Activated T-cell treated with anti-CD3 and anti-CD28 coated beads, Interleukin-2, amount 50 U/mL, for 48 hours (primary cell): ENCODE results near the gene APOL4.
"Not testable (repeated sequence)": the region's sequence is repeated elsewhere in the genome, so short reads cannot be mapped to it uniquely, and the experiment has no call there.

ENCODE experiments used
- DNase-seq, 2 experiments: peaks; one replicate each; pipeline ENCODE4 v3.0.0-alpha.2; 2020

APOL4 gene

DNA sequence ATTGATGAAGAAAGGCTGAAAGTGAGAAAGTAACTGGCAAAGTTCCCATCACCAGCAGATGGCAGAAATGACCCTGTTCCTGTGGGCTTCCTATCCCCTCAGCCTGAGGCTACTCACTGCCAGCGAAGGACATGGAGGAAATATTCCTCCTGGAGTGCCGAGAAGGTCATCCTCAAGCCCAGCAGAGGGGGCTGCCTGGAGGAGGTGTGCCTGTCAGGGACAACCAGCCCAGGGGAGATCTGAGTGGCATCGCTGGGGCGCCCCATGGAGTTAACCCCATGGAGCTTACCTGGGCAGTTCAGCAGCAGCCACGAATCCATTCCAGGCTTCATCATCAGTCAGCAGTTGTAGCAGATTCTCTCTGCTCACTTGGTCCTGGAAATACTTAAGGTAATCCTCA, 29.4 kb upstream of the APOL4 start:
- not testable (repeated sequence) for DNase-seq

DNA sequence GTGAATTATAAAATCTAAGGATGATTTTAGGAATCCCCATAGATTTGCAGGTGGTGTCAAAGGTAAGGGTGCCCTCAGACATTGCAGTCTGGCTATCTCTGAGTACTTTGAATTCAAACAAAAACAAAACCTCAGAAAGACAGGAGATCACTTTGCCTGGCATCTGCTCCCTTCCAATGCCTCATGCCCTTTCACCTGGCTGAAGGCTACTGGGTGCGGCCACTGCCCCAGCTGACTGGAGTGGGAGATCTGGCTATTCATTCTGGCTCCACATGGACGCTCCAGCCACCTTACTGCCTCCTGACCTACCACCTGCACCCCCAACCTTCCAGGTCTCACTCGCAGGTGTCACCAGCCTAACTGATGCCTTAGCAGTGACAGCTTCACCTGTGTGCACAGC, 28.0 kb upstream of the APOL4 start:
- not testable (repeated sequence) for DNase-seq

DNA sequence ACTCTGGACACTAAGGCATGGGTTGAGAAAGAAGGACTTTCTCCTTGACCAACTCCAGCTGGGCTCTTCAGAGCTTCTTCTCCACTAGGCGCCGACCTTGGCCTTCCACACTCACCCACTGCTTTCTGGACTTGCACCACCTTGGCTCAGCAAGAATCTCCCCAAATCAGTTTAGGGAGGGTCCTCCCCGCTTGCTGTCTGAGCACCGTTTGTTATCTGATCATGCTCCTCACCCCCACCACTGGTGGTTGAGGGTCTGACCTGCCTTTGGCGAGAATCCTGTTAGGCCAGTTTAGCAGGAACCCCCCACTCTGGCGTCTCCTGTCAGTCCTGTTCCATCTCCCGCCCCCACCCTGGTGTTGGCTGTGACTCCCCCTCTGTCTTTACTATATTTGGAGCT, 27.3 kb upstream of the APOL4 start:
- no peak for DNase-seq

DNA sequence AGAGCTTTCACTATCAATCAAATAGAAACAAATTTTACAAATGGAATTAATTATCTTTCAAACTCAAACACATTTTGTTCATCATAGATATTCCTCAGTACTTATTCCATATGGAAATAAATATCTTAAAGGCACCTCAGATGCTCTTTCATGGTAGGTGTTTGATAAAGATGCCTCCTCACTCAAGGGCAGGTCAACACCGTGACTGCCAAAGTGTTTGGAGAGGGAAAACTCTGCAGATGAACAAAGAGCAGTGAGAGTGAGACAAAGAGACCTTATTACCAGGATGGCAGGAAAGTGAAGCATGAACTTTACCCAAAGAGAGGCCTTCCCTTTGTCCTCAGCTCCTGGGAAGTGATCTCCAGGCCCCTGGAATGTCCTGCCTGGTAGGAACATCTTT, 26.8 kb upstream of the APOL4 start:
- not testable (repeated sequence) for DNase-seq

DNA sequence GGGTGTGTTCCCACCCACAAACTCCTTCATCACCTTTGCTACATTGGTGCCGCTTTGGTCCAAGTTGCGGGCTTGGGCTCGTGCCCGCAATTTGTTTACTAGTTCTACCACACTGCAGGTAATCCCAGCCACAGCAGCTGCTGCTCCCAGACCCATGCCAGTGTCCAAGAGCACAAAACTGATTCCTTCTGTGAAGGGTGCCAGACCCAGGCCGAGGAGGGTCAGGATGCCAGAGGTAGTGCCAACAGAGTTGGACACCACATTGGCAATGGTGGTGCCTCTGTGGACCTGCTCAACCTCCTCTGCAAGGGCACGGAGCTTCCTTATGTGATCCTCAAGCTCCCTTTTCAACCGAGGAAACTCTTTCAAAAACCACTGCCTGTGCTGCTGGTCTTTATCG, 26.2 kb upstream of the APOL4 start:
- no peak for DNase-seq

DNA sequence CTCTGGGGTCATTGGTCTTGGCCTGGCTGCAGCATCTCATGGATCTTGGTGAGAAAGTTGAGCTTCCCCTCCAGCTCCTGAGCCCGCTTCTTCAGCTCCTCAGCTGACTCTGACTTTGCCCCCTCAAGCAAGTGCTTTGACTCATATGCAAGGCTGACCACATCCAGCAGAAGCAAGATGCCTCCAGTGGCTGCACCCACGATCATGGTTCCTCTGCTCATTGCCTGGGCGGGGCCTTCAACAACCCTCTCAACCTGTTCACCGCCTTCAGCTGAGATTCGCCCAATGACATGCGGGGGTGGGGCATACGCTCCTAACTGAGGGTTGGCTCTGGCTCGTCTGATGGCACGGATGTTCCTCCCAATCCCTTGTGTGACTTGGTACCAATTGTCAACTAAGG, 25.8 kb upstream of the APOL4 start:
- peak in 1 of 2 experiments; percentile 40 for DNase-seq

DNA sequence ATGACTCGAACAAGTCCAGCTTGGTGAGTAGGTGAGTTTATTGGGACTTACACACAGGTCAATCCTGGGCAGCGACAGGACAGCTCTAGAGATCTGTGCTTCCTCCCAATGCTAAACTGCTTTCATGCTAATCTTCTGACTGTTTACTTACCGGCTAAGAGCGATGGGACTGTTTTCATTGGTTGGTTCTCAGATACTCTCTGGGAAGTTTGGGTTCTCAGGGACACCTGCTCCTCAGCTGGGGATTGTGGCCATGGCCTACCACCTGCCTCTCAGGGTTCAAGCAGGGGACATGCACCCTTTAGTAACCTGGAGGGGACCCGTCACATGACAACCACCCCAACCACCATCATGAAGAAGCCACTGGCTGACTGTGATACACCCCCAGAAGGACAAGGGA, 24.6 kb upstream of the APOL4 start:
- no peak for DNase-seq

DNA sequence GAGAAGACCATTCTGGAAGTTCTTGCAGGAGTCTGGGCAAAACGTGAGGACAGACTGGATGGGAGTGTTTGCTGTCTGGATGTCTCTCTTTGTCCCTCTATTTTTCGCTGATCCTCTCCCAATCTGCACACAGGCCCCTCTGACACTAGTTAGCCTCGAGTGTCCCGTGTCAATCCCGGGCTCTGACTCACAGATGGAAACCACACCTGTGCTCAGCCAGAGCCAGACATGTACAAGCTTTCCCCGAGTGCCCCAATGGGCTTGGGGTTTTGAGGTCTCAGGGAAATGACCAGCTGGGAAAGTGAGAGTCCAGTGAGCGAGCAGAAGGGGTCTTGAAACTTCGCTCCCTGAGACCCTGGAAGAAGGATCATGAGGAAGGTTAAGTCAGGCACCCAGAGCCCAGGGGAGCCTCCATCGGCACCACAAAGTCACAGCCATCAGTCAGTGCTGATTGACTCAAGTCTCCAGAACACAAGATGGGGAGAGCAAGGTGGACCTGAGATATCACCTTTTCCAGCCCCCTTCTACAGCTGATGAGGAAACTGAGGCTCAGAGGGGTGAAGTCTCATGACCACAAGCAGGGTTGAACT, 23.8 kb upstream of the APOL4 start:
- DNase-seq = no peak

DNA sequence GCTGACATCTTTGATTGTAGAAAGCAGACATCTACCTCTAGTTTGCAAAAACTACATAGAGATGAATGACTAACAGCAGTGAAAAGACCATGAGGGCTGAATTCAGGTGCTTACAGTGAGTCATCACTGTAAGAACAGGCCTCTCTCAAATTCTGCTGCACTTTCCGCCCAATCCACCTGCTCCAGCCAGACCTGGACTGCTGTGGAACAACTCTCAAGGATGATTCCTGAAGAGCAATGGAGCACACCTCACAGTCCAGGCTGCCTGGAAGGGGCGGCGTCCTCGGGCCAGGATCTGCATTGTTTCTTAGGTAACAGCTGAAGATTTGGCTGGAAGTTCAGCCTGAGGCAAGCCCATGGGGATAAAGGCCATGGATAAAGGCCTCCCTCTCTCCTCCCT, 22.6 kb upstream of the APOL4 start:
- DNase-seq = no peak

DNA sequence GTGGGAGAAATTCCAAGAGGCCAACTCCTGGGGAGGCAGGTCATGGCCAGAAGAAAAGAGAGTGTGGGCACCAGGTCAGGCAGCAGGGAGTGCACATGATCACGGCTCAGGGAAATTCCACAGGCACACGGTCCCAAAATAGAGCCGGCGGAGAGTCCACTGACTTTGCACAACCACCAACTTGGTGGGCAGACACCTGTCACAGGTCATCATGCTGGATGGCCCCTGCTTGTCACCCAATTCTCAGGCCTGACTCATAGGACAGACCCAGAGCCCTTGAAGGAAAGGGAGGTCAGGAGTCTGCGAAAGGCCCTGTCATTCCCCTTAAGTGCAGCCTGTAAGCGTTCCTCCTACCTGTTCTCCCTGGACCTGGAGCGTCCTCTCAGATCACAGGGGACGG, 21.9 kb upstream of the APOL4 start:
- DNase-seq = no peak

DNA sequence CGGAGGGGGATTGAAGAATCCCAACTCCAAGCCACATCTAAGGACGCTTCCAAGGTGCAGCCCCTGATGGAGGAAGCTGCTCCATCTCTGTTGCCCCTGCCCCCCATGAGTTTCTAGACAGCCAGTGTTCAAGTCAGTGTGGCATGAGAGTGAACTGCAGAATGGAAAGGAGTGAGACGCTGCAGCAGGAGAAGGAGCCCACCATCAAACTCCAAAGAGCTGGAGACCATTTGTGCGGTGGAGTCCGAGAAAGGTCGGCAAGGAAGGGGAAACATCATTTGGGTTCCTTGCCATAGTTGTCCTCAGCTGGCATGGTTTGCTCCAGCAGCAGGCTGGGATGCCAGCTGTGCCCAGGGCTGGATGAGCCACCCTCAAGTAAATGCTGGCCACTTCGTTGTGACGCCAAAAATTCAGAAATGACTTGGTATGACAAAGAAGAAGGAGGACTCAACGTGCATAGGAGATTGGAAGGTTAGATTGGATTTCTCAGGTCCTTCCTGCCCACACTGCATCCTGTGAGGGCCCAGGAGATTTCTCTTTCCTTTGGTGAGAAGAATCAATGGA, 21.4 kb upstream of the APOL4 start:
- DNase-seq = no peak

DNA sequence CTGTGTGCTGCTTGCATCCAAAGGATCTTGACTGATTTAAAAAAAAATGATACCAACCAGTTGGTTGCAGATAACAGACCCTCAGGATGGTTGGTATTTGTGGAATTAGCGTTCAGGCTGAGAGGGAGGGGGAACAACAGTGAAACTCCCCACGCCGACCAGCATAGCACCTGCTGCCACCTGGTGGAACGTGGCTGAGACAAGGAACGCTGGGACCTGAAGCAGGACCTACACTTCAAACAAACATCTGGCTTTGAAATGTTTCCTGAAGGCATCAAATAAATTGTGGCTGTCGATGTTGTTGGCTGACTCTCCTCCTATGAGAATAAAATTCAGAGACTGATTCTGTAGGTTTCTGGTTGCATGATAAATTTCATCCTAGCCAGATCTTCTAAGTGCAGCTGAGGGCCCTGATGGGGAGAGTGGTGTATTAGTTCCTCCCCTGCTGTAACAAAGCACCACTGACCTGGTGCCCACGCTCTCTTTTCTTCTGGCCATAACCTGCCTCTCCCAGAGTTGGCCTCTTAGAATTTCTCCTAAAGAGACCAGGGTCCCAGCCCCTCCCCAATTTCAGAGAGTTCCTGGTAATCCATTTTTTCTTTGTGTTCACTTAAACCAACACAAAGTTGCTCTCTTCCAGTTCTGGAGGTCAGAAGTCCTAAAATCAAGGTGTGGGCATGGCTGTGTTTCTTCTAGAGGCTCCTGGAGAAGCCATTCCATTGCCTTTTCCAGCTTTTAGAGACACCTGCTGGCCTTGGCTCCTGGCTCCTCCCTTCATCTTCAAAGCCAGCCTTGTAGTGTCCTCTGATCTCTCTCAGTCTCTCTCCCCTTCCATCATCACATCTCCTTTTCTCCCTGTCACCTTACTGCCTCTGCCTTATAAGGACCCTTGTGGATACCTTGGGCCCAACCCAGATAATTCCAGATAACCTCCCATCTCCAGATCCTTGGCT, 20.5 kb upstream of the APOL4 start:
- DNase-seq = peak; percentile 68 to 69

DNA sequence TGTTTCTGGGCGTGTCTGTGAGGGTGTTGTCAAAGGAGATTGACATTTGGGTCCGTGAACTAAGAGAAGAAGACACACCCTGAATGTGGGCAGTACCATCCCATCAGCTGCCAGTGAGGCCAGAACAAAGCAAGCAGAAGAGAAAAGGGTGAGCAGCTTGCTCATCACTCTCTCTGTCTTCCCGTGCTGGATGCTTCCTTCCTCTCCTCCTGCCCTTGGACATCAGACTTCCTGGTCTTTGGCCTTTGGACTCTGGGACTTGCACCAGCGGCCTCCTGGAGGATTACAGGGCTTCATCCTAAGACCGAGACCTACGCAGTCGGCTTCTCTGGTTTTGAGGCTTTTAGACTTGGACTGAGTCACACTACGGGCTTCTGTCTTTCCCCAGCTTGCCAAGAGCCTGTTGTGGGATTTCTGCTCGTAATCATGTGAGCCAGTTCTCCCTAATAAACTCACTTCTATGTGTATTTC, 18.9 kb upstream of the APOL4 start:
- no peak for DNase-seq

DNA sequence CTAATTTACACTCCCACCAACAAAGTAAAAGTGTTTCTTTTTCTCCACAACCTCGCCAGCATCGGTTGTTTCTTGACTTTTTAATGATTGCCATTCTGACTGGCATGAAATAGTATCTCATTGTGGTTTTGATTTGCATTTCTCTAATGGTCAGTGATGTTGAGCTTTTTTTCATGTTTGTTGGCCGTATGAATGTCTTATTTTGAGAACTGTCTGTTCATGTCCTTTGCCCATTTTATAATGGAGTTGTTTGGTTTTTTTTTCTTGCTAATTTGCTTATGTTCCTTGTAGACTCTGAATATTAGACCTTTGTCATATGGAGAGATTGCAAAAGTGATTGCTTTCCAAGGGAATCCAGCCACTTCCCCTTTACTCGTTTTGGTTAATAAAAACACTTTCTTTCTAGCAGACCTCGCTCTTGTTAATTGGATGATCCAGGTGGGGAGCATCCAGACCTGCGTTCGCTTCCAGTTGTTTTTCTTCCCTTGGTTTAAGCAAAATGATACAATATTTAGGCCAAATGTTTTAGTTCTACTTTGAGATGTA, 17.1 kb upstream of the APOL4 start:
- DNase-seq = no peak

DNA sequence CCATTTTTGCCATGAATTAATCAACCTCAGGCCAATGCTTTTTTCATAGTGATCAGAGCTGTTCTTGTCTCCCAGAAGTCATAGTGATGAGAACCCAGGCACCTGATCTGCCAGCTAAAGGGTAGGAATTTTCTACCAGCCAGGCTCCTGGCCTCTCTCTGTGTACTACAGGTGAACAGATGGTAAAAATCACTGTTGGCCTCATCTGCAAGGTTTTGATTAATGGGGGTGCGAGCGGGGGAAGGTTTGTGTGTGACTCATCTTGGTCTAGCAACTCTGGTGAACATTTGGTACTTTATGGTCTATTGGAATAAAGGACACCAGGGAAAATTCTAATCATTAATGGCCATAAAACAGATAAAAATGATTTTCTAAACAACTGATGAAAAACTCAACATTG, 14.4 kb upstream of the APOL4 start:
- no peak for DNase-seq

DNA sequence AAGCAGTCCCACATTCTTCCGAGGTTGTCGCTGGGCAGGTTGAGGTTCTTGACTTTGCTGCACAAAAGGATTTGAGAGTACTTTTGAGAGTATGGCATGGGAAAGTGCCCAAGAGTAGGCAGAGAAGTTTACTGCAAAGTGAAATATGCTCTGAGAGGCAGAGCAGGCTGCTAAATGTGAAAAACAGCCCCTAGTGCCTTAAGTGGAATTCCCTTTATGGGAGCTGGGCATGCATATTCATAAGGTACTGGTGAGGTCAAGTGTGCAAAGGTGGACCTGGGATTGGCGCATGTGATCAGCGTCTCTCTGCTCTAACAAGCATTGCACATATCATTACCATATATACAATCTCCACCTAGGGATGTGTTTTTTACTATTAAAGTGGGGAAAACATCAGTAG, 12.0 kb upstream of the APOL4 start:
- DNase-seq = no peak

DNA sequence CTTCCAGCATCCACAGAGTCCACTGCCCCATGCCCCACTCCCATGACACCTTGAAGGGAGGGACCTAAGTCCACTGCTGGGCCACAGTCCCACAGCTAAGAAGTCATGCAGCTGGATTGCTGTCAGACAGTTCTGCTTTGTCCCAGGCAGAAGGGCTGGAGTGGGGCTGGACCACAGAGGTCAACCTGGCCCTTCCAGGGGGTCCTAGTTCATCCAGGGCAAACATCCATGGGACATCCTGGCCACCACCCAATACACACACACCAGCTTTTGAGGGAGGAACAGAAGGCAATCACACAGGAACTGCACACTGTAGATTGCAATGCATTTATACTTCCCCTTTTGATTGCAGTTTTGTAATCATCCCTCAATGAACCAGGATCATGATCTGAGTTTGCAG, 11.3 kb upstream of the APOL4 start:
- DNase-seq = no peak

DNA sequence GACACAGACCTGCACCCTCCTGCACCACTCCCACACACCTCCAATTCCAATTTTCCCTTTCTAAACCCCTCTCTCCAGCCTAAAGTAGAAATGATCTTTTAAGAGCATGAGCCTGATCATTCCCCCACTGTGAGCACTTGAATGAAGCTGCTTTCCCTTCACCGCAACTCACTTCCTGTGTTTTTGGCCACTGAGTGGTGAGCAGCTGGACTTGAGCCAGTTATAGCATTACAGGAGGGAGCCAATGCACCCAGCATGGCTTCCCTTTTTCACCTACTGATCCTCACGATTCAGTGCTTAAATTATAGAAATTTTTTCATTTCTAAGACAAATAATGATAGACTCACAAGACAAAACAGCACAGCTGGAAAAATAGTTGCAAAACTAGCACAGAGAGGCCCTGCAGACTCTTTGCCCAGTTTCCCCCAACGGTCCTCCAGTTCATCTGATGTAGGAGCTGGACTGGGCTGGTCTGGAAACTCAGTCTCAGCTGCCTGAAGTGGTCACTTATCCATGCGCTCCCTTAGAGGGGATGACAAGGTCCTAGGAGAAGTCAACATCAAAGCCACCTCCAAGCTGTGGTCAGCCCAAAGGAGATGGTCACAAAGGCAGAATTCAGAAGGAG, 9.7 kb upstream of the APOL4 start:
- DNase-seq = no peak

DNA sequence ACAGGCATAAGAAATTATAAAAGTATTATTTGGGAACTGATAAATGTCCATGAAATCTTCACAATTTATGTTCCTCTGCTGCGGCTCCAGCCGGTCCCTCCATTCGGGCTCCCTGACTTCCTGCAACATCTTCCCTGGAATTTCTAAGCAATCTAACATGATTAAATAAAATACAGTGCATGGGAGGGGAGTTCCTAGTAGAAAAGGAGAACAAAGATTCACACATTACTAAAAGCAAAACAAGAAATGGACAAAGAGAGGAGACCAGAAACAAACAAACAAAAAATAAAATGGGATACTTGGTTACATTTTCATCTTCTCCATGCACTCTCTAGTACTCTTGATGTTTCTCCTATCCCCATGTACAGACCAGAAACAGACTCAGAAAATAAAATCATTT, 8.6 kb upstream of the APOL4 start:
- no peak for DNase-seq

DNA sequence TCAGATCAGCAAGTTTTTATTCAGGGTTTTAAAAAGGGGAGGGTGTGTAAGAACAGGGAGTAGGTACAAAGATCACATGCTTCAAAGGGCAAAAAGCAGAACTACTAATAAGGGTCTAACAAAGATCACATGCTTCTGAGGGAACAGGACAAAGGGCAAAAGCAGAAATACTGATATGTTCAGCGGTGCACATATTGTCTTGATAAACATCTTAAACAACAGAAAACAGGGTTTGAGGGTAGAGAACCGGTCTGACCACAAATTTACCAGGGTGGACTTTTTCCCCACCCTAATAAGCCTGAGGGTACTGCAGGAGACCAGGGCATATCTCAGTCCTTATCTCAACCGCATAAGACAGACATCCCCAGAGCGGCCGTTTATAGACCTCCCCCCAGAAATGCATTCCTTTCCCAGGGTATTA, 7.9 kb upstream of the APOL4 start:
- not testable (repeated sequence) for DNase-seq

DNA sequence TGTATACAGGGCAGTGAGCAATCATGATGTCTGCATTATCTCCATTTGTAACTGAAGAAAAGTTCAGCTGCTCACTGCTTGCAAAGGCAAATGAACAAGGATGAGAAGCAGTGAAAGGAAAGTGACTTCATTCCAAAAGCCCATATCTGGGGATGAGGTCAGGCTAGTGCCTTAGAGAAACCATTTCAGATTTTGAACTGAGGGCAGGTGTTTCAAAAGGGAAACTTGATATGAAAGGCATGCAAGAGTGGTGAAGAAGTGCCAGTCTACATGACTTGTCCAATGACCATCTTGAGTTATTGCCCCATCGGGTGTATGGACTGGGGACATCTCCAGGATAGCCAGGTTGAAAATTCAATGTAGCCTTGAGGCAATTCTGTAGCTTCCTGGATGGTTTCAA, 7.3 kb upstream of the APOL4 start:
- DNase-seq = no peak

DNA sequence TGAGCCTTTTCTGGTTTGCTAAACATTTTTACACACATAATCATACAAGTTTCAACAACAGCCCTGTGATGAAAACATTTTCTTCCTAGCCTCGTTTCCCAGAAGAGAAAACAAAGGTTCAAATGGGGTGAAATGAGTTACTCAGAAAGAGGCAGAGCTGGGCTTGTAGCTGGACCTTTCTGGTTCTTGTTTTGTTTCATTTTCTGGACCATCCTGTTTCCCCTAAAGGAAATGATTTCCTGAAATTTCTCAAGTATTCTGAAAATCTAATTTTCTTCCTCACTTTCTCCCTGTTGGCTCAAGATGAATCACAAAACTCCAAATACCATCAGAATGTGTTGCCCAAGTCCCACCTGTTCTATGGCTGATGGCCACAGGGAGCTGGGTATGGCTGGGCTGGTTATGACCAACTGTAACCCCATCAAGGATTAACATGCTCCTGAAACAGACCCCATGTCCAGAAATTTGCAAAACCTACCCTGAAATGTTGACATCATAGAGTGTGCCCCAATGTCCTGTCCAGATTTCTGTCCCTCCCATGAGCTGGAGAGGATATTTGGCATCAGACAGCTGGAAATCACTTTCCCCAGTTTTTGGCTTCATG, 6.7 kb upstream of the APOL4 start:
- no peak for DNase-seq

DNA sequence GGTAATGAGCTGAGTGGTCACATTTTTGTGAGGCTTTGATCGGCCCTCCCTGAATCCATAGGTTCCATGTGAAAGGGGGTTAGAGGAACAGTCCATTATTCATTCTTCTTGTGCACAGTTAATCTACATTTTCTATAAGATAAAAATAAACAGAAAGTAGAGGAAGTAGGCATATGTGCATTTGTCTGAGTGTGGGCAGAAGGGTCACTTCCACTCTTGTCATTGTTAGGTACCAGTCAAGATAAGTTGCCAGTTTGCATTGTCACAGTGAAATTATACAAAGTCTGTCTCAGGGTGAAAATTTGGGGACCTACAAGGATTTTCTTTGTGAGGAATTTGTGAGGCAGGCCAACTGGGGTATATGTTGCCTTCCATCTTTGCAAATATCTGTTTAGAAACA, 4.6 kb upstream of the APOL4 start:
- no peak for DNase-seq
